Omental fat pad (tissue), 4 donors: ENCODE data around the gene CCNI2. TPM values are rescaled to one million over a fixed set of nuclear protein-coding genes. Genes with fewer than 3 reads are reported as not detected.
A peak's percentile ranks its signal among the peaks of the same experiment; 100 is the strongest.

Experiments used
- ATAC-seq: fragments of 150-250 bp; one replicate; pipeline ENCODE4 v1.9.1; 2016; ENCODE audit warnings: mild to moderate bottlenecking, moderate library complexity; ENCODE audit not compliant: low FRiP score
- DNase-seq: peaks from one replicate; pipeline ENCODE4 v3.0.0-alpha.2; 2019; ENCODE audit warnings: low spot score
- total RNA-seq, 4 donors: library from RNA; depleted of rRNA; stranded (reverse); fragments of >200 nt; gene quantifications; one replicate each; pipeline ENCODE4 v1.1.0, GENCODE V29; 2016
- TF ChIP-seq, protein P1 (sequence below), 3 donors: fragments of 450-650 bp; IDR thresholded peaks; one replicate each; pipeline ENCODE4 v1.5.1; 2016 to 2017; ENCODE audit warnings: antibody characterized with exemption in 3 of 3, mild to moderate bottlenecking in 3 of 3, moderate library complexity in 2 of 3

The CCNI2 gene
- total RNA-seq, 4 donors from 2014 or later: 0.12 to 0.19 TPM; not detected in 2

- TF ChIP-seq, protein P1, sequence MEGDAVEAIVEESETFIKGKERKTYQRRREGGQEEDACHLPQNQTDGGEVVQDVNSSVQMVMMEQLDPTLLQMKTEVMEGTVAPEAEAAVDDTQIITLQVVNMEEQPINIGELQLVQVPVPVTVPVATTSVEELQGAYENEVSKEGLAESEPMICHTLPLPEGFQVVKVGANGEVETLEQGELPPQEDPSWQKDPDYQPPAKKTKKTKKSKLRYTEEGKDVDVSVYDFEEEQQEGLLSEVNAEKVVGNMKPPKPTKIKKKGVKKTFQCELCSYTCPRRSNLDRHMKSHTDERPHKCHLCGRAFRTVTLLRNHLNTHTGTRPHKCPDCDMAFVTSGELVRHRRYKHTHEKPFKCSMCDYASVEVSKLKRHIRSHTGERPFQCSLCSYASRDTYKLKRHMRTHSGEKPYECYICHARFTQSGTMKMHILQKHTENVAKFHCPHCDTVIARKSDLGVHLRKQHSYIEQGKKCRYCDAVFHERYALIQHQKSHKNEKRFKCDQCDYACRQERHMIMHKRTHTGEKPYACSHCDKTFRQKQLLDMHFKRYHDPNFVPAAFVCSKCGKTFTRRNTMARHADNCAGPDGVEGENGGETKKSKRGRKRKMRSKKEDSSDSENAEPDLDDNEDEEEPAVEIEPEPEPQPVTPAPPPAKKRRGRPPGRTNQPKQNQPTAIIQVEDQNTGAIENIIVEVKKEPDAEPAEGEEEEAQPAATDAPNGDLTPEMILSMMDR (IDR thresholded peaks at IDR 0.05): no peak
- ATAC-seq: no peak
- no peak for DNase-seq
Measured at GRCh38 chr5:132729896-132730295, 17.3 kb upstream of the CCNI2 start.

GRCh38 chr5:132733499-132734148 lies 13.6 kb upstream of the CCNI2 start:
- TF ChIP-seq, protein P1 (IDR thresholded peaks at IDR 0.05): no peak
- no peak for ATAC-seq

DNA sequence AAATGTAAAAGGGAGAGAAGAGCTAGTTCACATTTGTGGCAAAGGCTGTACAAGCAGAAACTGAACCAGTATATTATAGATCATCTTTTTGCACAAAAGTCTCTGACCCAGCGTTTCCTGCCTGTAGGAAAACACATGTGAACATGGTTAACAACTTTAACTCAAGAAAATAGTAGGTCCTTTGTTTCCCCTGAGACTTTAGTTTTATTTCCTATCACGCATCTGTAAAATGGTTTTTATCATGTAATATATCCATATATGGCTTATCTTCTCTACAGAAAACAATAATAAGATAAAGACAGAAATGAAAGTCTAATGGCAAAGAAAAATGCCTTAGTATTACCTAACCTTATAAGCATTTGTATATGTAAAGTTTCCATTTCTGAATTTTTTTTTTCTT lies 12.5 kb upstream of the CCNI2 start:
- ATAC-seq: no peak
- TF ChIP-seq, protein P1 (IDR thresholded peaks at IDR 0.05): no peak
- no peak for DNase-seq

More at GRCh38 chr5:132733499-132734148, 13.6 kb upstream of the CCNI2 start:
- DNase-seq: no peak

DNA sequence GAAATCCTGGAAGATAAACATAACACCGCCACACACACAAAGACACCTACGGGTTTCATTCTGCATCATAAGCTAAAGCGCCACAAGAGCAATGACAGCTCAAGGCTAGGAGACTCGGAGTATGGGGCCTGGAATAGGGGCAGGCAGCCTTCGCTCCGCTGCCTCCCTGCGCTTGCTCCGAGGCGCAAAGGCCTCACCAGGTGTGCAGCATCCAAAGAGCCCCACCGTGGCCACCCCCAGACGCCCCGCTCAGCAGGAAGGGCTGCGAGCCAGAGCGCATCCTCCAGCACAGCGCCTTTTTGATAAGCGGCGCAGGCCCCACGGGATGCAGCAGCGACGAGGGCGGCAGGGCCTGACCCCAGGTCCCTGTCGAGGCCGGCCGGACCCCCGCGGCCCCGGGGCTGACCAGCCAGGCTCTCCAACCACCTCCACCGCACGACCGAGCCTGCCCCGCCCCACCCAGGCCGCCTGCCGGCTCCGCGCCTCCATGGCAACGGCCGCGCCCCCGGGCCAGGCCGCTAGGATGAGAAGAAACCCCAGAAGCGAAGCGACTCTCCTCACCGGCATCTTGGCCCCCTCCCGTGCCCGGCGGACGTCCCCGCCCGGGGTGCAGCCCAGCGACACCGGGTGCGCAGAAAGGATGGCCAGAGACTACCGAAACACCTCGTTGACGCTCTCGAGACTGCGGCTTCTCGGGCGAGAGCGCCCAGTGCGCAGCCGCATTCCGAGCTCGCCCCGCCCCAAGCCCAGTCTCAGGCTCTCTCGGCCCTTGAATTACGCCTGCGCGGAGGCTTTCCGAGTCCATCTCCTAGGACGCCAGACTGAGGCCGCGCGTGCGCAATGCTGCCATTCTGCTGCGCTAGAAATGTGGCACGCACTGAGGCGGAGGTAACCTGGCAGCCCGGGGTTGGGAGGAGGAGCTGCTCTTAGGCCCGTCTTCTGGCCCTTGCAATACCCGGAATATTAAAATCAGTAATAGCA lies 10.1 kb upstream of the CCNI2 start, which contains the start of gene KIF3A:
Gene KIF3A (minus strand): TSS at position 694 of the 981 bp plus-strand sequence. CDS start 127 bp downstream, at position 567.
- TF ChIP-seq, protein P1 (IDR thresholded peaks at IDR 0.05): no peak
- ATAC-seq (peak; percentile 99), DNase-seq (peak; percentile 83)

DNA sequence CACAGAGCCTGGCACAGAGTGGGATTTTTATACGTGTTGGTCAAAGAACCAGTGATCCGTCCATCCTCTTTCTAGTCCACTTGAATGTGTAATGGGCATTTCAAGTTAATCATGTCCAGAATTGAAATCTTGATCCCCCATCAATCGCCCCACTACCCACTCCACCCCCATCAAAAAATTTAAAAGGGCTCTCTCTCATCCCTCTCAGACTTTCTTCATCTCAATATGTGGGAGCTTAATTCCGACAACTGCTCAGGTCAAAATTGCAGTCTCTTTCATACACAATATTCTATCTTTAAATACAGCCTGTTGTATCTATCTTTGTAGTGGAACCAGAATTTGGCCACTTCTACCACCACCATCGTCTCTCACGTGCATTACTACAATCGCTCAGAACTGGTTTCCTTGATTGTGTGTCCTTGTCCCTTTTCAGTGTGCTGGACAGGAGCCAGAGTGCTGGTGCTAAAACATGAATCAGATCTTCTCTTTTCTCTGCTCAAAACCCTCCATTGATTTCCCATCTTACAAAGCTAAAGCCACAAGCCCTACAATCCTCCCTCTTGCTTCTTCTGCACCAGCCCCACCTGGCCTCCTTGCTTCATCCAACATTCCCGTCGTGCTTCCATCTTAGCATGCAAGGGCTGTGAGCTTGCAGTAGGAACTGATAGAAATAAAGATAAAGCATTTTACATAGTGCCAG lies 9.1 kb upstream of the CCNI2 start:
- ATAC-seq (no peak), DNase-seq (no peak)
- TF ChIP-seq, protein P1 (IDR thresholded peaks at IDR 0.05): no peak

DNA sequence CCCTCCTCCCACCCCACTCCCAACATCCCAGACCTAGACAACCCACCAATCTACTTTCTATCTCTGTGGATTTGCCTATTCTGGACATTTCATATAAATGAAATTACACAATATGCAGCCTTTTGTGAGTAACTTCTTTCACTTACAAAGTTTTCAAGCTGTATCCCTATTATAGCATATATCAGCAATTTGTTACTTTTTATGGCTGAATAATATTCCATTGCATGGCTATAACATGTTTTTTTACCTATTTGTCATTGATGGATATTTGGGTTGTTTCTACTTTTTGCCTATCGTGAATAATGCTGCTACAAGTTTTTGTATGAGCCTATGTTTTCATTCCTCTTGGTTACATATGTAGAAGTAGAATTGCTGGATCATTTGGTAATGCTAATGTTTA lies 8.0 kb upstream of the CCNI2 start:
- TF ChIP-seq, protein P1 (IDR thresholded peaks at IDR 0.05): no peak
- ATAC-seq (no peak), DNase-seq (no peak)
